HepG2 (cell line): Measurements from ENCODE around the gene RESP18. TPM values are rescaled to one million over a fixed set of nuclear protein-coding genes. Genes with fewer than 3 reads are reported as not detected.

Experiments used
- GABPA ChIP-seq, 2 experiments: IDR thresholded peaks; 2 replicates each; pipeline ENCODE4 v1.6.1; 2011 to 2016; ENCODE audit warnings: low read depth in 2 of 2, low read length in 1 of 2, missing biosample characterization in 1 of 2, missing genetic modification characterization in 1 of 2
- HDAC6 ChIP-seq: fragments of 200-600 bp; sonication (generic); IDR thresholded peaks from 2 replicates; pipeline ENCODE4 v1.7.0; 2017; ENCODE audit warnings: mild to moderate bottlenecking, antibody characterized with exemption, low read length, low read depth
- MAZ ChIP-seq, 2 experiments: sonication (generic) in 1 of 2; formaldehyde crosslinking in 1 of 2; IDR thresholded peaks; 2 replicates each; pipeline versions ENCODE4 v1.5.0 to v1.6.1; 2012 to 2020; ENCODE audit warnings: low read depth in 2 of 2, mild to moderate bottlenecking in 2 of 2, borderline replicate concordance in 1 of 2, improper control_type of control experiment in 1 of 2, low read length in 1 of 2, missing genetic modification reagents in 1 of 2, moderate library complexity in 1 of 2
- MED13 ChIP-seq: sonication (generic); formaldehyde crosslinking; IDR thresholded peaks from 2 replicates; pipeline ENCODE4 v1.5.0; 2020; ENCODE audit warnings: missing genetic modification reagents
- MTA3 ChIP-seq: sonication (generic); formaldehyde crosslinking; IDR thresholded peaks from 2 replicates; pipeline ENCODE4 v1.4.0; 2020; ENCODE audit warnings: missing genetic modification reagents
- ZBTB38 ChIP-seq: sonication (generic); formaldehyde crosslinking; IDR thresholded peaks from 2 replicates; pipeline ENCODE4 v1.5.1; 2020; ENCODE audit warnings: mild to moderate bottlenecking, missing genetic modification reagents
- ZNF441 ChIP-seq: sonication (generic); formaldehyde crosslinking; IDR thresholded peaks from 2 replicates; pipeline ENCODE4 v1.7.0; 2021; ENCODE audit warnings: missing genetic modification reagents, borderline replicate concordance
- ZNF550 ChIP-seq: sonication (generic); formaldehyde crosslinking; IDR thresholded peaks from 2 replicates; pipeline ENCODE4 v1.4.0; 2020; ENCODE audit warnings: mild to moderate bottlenecking, missing genetic modification reagents, borderline replicate concordance
- polyA plus RNA-seq, 8 experiments: library from polyadenylated mRNA; depleted of rRNA in 3 of 8; stranded (reverse) in 7 of 8; unstranded in 1 of 8; fragments of >200 nt; fragmentation: Illumina TruSeq in 4 of 8; extraction: Trizol in 4 of 8; gene quantifications; 2 replicates each; pipeline versions ENCODE4 v1.2.1 to v1.2.3, GENCODE V29; 2011 to 2016; ENCODE audit warnings: low read depth in 4 of 8, missing spikeins in 1 of 8, mixed read lengths in 1 of 8; ENCODE audit not compliant: insufficient read depth in 1 of 8
- total RNA-seq, 5 experiments: library from RNA; depleted of rRNA; stranded (reverse); fragments of >200 nt; fragmentation: Illumina TruSeq; extraction: Trizol; gene quantifications; 2 replicates each; pipeline ENCODE4 v1.2.3, GENCODE V29; 2016; ENCODE audit warnings: low read depth in 1 of 5
- TF ChIP-seq, protein P1 (sequence below): sonication (generic); formaldehyde crosslinking; IDR thresholded peaks from 2 replicates; pipeline ENCODE4 v1.4.0; 2020; ENCODE audit warnings: missing genetic modification reagents, borderline replicate concordance
- TF ChIP-seq, protein P2 (sequence below): sonication (generic); formaldehyde crosslinking; IDR thresholded peaks from 2 replicates; pipeline ENCODE4 v1.8.1; 2022; ENCODE audit warnings: low read depth, mild to moderate bottlenecking, missing genetic modification reagents
- TF ChIP-seq, protein P3 (sequence below): IDR thresholded peaks from 2 replicates; pipeline ENCODE4 v1.6.1; 2012; ENCODE audit warnings: low read length, improper control_type of control experiment
- TF ChIP-seq, protein P4 (sequence below): sonication (generic); formaldehyde crosslinking; IDR thresholded peaks from 2 replicates; pipeline ENCODE4 v1.4.0; 2020; ENCODE audit warnings: missing genetic modification reagents

Gene RESP18
- total and polyA plus RNA-seq, 2 of the 13 experiments (the other 11 are each of a cell fraction or from before 2014, with no cell fraction given), result not detected

DNA sequence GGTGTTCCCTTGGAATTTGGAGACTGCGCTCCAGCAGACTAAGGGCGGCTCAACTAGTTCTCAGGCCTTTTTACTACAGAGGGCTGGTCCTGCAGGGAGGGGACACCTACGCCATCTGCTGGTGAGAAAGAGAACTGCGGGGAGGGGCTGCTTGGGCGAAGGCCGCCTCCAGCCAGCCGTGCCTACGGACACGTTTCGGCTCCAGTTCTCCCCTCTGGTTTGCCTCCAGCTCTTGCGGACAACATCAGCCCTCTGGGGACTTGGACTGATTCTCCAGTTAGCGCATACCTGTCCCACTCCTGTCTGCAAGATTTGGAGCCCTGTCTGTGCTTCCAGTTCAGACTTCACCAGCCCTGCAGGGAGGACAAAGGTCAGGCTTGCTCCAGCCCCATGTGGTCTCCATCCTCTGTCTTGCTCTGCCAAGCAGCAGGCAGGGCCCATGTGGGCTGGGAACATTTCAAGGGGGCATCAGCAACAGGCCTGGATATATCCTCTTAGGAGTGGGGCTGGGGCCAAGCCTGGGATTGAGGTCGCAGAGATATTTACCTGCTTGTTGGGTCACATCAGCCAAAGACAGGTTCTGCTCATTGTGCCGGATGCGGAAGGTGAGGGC is 33.7 kb downstream of the RESP18 start (continued):
- TF ChIP-seq MED13 (no peak), MTA3 (CRISPR knock-in tag) (no peak), GABPA (IDR thresholded peaks at IDR 0.05; ENCODE audit: low read depth, low read length) (no peak), GABPA (CRISPR knock-in tag; IDR thresholded peaks at IDR 0.05; ENCODE audit: low read depth) (no peak), ZBTB38 (CRISPR knock-in tag) (peak; percentile 33; the same call in 1 of the 2 replicates), MAZ (IDR thresholded peaks at IDR 0.05; ENCODE audit: borderline replicate concordance, low read depth, low read length) (peak; percentile 75; the same call in 1 of the 2 replicates), MAZ (CRISPR knock-in tag; IDR thresholded peaks at IDR 0.05; ENCODE audit: low read depth) (peak; percentile 85), HDAC6 (no peak), ZNF441 (CRISPR knock-in tag) (peak; percentile 41; the same call in 1 of the 2 replicates), ZNF550 (no peak)
- TF ChIP-seq, protein P1, sequence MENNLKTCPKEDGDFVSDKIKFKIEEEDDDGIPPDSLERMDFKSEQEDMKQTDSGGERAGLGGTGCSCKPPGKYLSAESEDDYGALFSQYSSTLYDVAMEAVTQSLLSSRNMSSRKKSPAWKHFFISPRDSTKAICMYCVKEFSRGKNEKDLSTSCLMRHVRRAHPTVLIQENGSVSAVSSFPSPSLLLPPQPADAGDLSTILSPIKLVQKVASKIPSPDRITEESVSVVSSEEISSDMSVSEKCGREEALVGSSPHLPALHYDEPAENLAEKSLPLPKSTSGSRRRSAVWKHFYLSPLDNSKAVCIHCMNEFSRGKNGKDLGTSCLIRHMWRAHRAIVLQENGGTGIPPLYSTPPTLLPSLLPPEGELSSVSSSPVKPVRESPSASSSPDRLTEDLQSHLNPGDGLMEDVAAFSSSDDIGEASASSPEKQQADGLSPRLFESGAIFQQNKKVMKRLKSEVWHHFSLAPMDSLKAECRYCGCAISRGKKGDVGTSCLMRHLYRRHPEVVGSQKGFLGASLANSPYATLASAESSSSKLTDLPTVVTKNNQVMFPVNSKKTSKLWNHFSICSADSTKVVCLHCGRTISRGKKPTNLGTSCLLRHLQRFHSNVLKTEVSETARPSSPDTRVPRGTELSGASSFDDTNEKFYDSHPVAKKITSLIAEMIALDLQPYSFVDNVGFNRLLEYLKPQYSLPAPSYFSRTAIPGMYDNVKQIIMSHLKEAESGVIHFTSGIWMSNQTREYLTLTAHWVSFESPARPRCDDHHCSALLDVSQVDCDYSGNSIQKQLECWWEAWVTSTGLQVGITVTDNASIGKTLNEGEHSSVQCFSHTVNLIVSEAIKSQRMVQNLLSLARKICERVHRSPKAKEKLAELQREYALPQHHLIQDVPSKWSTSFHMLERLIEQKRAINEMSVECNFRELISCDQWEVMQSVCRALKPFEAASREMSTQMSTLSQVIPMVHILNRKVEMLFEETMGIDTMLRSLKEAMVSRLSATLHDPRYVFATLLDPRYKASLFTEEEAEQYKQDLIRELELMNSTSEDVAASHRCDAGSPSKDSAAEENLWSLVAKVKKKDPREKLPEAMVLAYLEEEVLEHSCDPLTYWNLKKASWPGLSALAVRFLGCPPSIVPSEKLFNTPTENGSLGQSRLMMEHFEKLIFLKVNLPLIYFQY (CRISPR knock-in tag), result no peak
- TF ChIP-seq, protein P2, sequence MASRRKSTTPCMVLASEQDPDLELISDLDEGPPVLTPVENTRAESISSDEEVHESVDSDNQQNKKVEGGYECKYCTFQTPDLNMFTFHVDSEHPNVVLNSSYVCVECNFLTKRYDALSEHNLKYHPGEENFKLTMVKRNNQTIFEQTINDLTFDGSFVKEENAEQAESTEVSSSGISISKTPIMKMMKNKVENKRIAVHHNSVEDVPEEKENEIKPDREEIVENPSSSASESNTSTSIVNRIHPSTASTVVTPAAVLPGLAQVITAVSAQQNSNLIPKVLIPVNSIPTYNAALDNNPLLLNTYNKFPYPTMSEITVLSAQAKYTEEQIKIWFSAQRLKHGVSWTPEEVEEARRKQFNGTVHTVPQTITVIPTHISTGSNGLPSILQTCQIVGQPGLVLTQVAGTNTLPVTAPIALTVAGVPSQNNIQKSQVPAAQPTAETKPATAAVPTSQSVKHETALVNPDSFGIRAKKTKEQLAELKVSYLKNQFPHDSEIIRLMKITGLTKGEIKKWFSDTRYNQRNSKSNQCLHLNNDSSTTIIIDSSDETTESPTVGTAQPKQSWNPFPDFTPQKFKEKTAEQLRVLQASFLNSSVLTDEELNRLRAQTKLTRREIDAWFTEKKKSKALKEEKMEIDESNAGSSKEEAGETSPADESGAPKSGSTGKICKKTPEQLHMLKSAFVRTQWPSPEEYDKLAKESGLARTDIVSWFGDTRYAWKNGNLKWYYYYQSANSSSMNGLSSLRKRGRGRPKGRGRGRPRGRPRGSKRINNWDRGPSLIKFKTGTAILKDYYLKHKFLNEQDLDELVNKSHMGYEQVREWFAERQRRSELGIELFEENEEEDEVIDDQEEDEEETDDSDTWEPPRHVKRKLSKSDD (CRISPR knock-in tag), result no peak
- TF ChIP-seq, protein P3, sequence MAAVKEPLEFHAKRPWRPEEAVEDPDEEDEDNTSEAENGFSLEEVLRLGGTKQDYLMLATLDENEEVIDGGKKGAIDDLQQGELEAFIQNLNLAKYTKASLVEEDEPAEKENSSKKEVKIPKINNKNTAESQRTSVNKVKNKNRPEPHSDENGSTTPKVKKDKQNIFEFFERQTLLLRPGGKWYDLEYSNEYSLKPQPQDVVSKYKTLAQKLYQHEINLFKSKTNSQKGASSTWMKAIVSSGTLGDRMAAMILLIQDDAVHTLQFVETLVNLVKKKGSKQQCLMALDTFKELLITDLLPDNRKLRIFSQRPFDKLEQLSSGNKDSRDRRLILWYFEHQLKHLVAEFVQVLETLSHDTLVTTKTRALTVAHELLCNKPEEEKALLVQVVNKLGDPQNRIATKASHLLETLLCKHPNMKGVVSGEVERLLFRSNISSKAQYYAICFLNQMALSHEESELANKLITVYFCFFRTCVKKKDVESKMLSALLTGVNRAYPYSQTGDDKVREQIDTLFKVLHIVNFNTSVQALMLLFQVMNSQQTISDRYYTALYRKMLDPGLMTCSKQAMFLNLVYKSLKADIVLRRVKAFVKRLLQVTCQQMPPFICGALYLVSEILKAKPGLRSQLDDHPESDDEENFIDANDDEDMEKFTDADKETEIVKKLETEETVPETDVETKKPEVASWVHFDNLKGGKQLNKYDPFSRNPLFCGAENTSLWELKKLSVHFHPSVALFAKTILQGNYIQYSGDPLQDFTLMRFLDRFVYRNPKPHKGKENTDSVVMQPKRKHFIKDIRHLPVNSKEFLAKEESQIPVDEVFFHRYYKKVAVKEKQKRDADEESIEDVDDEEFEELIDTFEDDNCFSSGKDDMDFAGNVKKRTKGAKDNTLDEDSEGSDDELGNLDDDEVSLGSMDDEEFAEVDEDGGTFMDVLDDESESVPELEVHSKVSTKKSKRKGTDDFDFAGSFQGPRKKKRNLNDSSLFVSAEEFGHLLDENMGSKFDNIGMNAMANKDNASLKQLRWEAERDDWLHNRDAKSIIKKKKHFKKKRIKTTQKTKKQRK, result no peak
- TF ChIP-seq, protein P4, sequence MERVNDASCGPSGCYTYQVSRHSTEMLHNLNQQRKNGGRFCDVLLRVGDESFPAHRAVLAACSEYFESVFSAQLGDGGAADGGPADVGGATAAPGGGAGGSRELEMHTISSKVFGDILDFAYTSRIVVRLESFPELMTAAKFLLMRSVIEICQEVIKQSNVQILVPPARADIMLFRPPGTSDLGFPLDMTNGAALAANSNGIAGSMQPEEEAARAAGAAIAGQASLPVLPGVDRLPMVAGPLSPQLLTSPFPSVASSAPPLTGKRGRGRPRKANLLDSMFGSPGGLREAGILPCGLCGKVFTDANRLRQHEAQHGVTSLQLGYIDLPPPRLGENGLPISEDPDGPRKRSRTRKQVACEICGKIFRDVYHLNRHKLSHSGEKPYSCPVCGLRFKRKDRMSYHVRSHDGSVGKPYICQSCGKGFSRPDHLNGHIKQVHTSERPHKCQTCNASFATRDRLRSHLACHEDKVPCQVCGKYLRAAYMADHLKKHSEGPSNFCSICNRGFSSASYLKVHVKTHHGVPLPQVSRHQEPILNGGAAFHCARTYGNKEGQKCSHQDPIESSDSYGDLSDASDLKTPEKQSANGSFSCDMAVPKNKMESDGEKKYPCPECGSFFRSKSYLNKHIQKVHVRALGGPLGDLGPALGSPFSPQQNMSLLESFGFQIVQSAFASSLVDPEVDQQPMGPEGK (CRISPR knock-in tag), result peak; percentile 42; the same call in 1 of the 2 replicates
